Activated naive CD4-positive, alpha-beta T cell (primary cell): ENCODE data around the gene RUNX1.

ENCODE experiments used
- DNase-seq, 4 experiments: peaks; one replicate each; lab custom pipeline; 2025; lab: John Stamatoyannopoulos, UW

Gene RUNX1

DNA sequence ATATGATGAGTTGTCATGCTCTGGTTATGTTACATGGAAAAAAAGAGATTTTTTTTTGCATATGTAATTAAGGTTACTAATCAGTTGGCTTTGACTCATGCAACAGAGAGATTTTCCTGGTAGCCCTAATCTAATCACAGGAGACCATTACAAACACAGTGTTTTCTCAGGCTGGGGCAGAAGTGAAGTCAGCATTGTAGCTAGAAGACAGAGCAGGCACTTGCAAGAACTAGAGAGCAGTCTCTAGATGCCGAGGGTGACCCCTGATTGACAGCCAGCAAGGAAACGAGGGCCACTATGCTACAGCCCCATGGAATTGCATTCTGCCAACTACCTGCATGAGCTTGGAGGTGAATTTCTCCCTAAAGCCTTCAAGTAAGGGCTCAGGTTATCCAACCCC, 151.3 kb downstream of the RUNX1 start:
- DNase-seq, result no peak

DNA sequence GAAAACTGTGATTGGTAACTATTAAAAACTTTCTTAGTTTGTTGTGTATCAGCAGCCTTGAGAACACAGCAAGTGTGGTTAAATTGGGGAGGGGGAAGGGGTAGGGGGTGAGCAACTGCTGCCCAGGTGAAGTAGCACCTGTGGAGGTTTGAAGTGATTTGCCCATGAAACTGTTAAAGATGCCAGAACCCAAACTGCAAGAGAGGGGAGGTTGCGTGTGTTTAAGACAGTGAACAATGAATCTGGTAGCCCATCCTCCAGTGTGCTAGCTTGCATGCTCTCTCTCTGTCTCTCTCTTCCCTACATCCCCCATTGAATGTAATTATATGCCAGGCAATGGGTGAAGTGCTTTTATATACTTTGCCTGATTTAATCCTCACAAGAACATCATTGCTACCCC, 154.7 kb downstream of the RUNX1 start:
- no peak for DNase-seq

- DNase-seq, result no peak
Measured at GRCh38 chr21:34892209-34892608, 156.9 kb downstream of the RUNX1 start.

GRCh38 chr21:34891613-34891943, 157.5 kb downstream of the RUNX1 start:
- no peak for DNase-seq

GRCh38 chr21:34890724-34891612, 158.1 kb downstream of the RUNX1 start:
- DNase-seq, result peak in 1 of 4 experiments; percentile 18

GRCh38 chr21:34890470-34890723, 158.7 kb downstream of the RUNX1 start:
- no peak for DNase-seq

- DNase-seq, result peak; percentile 51 to 77 (median 64)
Measured at GRCh38 chr21:34889676-34890469, 159.2 kb downstream of the RUNX1 start.

GRCh38 chr21:34889320-34889675, 159.8 kb downstream of the RUNX1 start:
- DNase-seq, result peak; percentile 42 to 56 (median 46)

DNA sequence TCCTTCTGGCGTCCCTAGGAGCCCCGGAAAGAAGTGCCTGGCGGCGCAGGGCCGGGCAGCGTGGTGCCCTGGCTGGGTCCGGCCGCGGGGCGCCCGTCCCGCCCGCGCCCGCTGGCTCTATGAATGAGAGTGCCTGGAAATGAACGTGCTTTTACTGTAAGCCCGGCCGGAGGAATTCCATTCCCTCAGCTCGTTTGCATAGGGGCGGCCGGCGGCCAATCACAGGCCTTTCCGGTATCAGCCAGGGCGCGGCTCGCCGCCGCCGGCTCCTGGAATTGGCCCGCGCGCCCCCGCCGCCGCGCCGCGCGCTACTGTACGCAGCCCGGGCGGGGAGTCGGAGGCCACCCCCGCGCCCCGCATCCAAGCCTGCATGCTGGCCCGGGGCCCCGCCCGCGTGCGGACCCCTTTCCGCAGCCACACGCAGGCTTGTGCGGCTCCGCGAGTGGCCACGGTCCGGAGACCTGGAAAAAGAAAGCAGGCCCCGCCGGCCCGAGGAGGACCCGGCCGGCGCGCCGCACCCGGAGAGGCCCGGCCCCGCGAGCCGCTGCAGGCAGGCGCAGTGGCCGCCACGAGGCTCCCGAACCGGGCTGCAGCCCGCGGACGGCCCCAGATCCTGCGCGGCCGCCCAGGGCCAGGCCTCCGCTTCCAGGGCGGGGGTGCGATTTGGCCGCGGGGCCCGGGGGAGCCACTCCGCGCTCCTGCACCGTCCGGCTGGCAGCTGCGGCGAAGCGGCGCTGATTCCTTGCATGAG, 160.4 kb downstream of the RUNX1 start:
- DNase-seq, result peak; percentile 45 to 71 (median 54)

DNA sequence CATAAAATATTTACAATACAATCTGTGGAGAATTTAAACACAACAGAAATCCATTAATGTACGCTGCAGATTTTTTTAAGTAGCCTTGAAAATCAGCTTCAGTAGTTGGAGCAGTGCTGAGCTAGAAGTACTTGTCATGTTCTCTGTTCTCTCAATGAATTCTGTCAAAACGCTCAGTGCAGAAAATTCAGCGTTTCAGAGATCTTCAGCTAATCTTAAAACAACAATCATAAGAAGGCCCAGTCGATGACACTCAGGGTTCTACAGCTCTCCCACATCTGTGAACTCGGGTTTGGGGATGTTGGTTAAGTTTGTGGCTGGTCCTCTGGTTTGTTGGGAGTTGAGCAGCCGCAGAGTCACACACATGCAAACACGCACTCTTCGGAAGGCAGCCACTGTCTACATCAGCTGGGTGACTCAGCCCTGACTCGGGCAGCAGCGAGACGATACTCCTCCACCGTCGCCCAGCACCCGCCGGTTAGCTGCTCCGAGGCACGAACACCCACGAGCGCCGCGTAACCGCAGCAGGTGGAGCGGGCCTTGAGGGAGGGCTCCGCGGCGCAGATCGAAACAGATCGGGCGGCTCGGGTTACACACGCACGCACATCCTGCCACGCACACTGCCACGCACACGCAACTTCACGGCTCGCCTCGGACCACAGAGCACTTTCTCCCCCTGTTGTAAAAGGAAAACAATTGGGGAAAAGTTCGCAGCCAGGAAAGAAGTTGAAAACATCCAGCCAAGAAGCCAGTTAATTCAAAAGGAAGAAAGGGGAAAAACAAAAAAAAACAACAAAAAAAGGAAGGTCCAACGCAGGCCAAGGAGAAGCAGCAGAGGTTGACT, 161.2 kb downstream of the RUNX1 start:
- DNase-seq, result peak; percentile 66 to 78 (median 76)

DNA sequence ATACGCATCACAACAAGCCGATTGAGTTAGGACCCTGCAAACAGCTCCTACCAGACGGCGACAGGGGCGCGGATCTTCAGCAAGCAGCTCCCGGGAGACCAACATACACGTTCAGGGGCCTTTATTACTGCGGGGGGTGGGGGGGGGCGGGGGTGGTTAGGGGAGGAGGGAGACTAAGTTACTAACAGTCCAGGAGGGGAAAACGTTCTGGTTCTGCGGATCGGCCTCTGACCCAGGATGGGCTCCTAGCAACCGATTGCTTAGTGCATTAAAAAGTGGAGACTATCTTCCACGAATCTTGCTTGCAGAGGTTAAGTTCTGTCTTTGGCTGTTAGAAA, 162.0 kb downstream of the RUNX1 start:
- DNase-seq, result no peak

GRCh38 chr21:34886240-34887104, 162.6 kb downstream of the RUNX1 start:
- no peak for DNase-seq

- DNase-seq, result no peak
Measured at GRCh38 chr21:34885626-34886239, 163.4 kb downstream of the RUNX1 start.

- no peak for DNase-seq
Measured at GRCh38 chr21:34885125-34885524, 164.0 kb downstream of the RUNX1 start.

- no peak for DNase-seq
Measured at GRCh38 chr21:34884346-34884929, 164.7 kb downstream of the RUNX1 start.

DNA sequence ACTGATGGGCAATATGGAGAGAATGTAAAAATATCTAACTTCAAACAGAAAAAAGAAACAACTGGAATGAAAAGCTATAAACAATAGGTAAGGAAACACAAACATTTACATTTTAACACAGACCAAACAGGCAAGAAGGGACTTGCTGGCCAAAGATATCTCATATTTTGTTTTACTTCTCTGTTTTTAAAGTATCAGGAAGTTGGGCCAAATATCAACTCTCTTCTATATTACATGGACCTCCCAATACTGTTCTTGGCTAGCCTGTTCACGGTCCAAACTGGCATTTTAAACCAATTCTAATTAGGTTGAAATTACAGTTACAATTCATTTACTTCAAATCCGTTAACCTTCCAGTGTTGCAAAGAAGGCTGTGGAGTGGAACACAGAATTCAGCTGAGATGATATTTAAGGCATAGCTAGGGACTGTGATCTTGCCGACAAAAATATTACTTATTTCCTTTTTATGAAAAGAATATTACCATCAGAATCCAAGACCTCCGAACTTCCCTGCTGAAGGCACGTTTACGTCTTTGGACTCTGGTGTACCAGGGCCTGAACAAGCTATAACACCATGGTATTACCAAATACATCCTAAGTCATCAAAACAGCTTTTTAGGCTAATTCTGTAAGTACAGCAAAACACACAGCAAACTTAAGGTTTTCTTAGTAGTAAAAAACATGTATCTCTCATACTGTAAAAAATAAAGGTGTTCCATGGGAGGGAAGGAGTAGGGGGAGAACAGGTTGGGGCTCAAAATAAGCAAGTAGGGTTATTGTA, 165.4 kb downstream of the RUNX1 start:
- DNase-seq, result no peak

DNA sequence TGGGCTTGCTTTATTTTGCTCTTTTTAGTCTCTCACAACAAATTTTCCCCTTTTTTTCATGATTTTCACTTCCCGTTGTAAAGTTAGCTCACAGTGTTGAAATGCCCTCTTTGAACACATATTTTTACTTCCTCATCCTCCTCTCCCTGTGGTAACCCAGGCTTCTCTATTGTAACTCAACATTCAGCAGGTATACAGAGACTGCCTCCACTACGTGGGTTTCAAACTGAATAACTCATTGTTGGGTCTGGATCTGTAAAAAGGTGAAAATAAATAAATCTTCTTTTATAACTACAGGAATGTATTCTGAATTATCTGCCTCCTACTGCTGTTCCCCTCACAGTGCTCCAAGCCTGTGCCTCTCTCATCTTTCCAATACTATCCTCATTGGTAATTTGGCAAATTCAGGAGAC, 166.4 kb downstream of the RUNX1 start:
- DNase-seq, result no peak

DNA sequence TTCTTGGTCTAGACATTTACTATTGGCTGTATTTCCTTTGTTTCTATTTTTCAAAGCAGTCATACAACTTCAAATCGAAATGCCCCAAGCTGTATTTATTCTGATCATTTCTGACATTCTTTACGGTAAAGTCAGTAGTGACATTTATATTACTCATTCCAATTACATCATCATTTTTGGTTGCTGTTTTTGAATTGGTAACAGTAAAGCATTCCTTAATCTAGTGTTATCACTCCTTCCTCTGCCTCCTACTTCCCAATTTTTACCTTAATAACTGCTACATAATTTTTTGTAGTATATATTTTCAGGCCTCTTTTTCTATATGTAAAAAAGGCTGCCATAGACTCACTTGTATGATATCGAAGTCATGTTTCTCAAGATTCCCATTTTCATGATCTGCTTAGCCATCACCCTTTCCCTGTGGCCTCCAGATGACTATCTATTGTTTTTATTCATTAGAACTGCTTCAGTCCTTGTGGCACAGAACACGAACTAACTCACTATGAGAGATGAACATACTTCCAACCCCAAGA, 167.2 kb downstream of the RUNX1 start:
- DNase-seq, result no peak

DNA sequence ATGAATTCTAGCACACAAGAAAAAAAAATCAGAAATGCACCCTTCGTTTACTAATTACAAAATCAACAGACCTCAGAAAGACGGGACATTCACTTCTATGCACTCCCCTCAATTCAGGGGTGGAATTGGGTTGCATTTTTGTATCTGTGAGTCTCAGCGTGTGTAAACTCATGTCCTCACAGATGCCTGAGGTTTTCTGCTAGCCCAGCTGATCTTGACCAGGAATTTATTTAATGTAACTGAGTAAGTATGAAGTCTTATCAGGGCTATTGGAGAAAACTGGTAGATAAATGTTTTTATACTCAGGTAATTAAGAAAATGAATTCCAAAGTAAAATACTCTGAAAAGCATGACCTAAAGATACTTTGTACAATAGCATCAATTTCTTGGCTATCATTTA, 167.7 kb downstream of the RUNX1 start:
- DNase-seq, result no peak
